ENCODE results near the gene HACD3. TPM values are rescaled to one million over a fixed set of nuclear protein-coding genes. Genes with fewer than 3 reads are reported as not detected.
"Not testable (repeated sequence)": the region's sequence is repeated elsewhere in the genome, so short reads cannot be mapped to it uniquely, and the experiment has no call there.

HACD3 gene
- total RNA-seq, 1 experiment from 2014 or later: 111 TPM

GRCh38 chr15:65533057-65533756 lies 2.9 kb downstream of the HACD3 start:
- H3K36me3 ChIP-seq: peaks cover 41% of the 10 kb centered on the region
- no peaks in the 10 kb centered on the region for H3K27me3 ChIP-seq
- H3K9me3 ChIP-seq: 0 out of 2 replicates have a peak, but pooled peaks cover 3% of the 10 kb centered on the region
- H3K4me3 ChIP-seq: no peak overlapping the region
- no peak for DNase-seq

GRCh38 chr15:65535192-65535591 lies 4.9 kb downstream of the HACD3 start:
- H3K9me3 ChIP-seq: 0 out of 2 replicates have a peak, but pooled peaks cover 3% of the 10 kb centered on the region
- peaks cover 46% of the 10 kb centered on the region for H3K36me3 ChIP-seq
- H3K4me3 ChIP-seq: no peak overlapping the region
- no peaks in the 10 kb centered on the region for H3K27me3 ChIP-seq
- DNase-seq: no peak

GRCh38 chr15:65540314-65540713 lies 10.1 kb downstream of the HACD3 start:
- Histone ChIP-seq H3K9me3 (0 out of 2 replicates have a peak, but pooled peaks cover 3% of the 10 kb centered on the region), H3K4me3 (no peak overlapping the region), H3K36me3 (peaks cover 26% of the 10 kb centered on the region), H3K27me3 (no peaks in the 10 kb centered on the region)
- DNase-seq: no peak

- DNase-seq: no peak
- Histone ChIP-seq H3K27me3 (no peaks in the 10 kb centered on the region), H3K4me3 (no peak overlapping the region), H3K9me3 (0 out of 2 replicates have a peak, but pooled peaks cover 3% of the 10 kb centered on the region), H3K36me3 (peaks cover 17% of the 10 kb centered on the region)
These were observed 11.1 kb downstream of the HACD3 start for GRCh38 chr15:65541231-65541820.

GRCh38 chr15:65547841-65548240 lies 17.6 kb downstream of the HACD3 start:
- DNase-seq: no peak
- no peaks in the 10 kb centered on the region for H3K9me3 ChIP-seq
- no peaks in the 10 kb centered on the region for H3K27me3 ChIP-seq
- H3K4me3 ChIP-seq: no peak overlapping the region
- H3K36me3 ChIP-seq: peaks cover 12% of the 10 kb centered on the region

- not testable (repeated sequence) for DNase-seq, H3K9me3 ChIP-seq, H3K4me3 ChIP-seq, H3K27me3 ChIP-seq
- H3K36me3 ChIP-seq: peaks cover 26% of the 10 kb centered on the region
These were observed 19.0 kb downstream of the HACD3 start for GRCh38 chr15:65549288-65549687.

- Histone ChIP-seq H3K27me3 (no peaks in the 10 kb centered on the region), H3K9me3 (no peaks in the 10 kb centered on the region), H3K4me3 (no peak overlapping the region), H3K36me3 (peaks cover 40% of the 10 kb centered on the region)
- no peak for DNase-seq
These were observed 20.4 kb downstream of the HACD3 start for GRCh38 chr15:65550681-65551098.

- Histone ChIP-seq H3K4me3 (no peak overlapping the region), H3K36me3 (peaks cover 45% of the 10 kb centered on the region), H3K27me3 (no peaks in the 10 kb centered on the region), H3K9me3 (no peaks in the 10 kb centered on the region)
- no peak for DNase-seq
These were observed 20.9 kb downstream of the HACD3 start for GRCh38 chr15:65551183-65551582.

GRCh38 chr15:65552851-65553250 lies 22.6 kb downstream of the HACD3 start:
- not testable (repeated sequence) for H3K9me3 ChIP-seq, DNase-seq, H3K4me3 ChIP-seq, H3K27me3 ChIP-seq
- peaks cover 60% of the 10 kb centered on the region for H3K36me3 ChIP-seq

GRCh38 chr15:65553691-65554090 lies 23.4 kb downstream of the HACD3 start:
- Histone ChIP-seq H3K36me3 (peaks cover 69% of the 10 kb centered on the region), H3K27me3 (no peaks in the 10 kb centered on the region), H3K9me3 (no peaks in the 10 kb centered on the region), H3K4me3 (no peak overlapping the region)
- no peak for DNase-seq

- H3K4me3 ChIP-seq: no peak overlapping the region
- H3K9me3 ChIP-seq: no peaks in the 10 kb centered on the region
- no peaks in the 10 kb centered on the region for H3K27me3 ChIP-seq
- H3K36me3 ChIP-seq: peaks cover 88% of the 10 kb centered on the region
- no peak for DNase-seq
These were observed 26.4 kb downstream of the HACD3 start for GRCh38 chr15:65556622-65557021.

GRCh38 chr15:65558336-65558735 lies 28.1 kb downstream of the HACD3 start:
- Histone ChIP-seq H3K4me3 (no peak overlapping the region), H3K9me3 (no peaks in the 10 kb centered on the region), H3K27me3 (no peaks in the 10 kb centered on the region), H3K36me3 (peaks cover 94% of the 10 kb centered on the region)
- no peak for DNase-seq

- H3K36me3 ChIP-seq: peaks cover 94% of the 10 kb centered on the region
- H3K4me3 ChIP-seq: no peak overlapping the region
- H3K27me3 ChIP-seq: no peaks in the 10 kb centered on the region
- H3K9me3 ChIP-seq: no peaks in the 10 kb centered on the region
- DNase-seq: no peak
These were observed 28.9 kb downstream of the HACD3 start for GRCh38 chr15:65558997-65559760.

GRCh38 chr15:65559941-65560340 lies 29.7 kb downstream of the HACD3 start:
- no peak for DNase-seq
- peaks cover 94% of the 10 kb centered on the region for H3K36me3 ChIP-seq
- no peak overlapping the region for H3K4me3 ChIP-seq
- no peaks in the 10 kb centered on the region for H3K27me3 ChIP-seq
- H3K9me3 ChIP-seq: no peaks in the 10 kb centered on the region

- Histone ChIP-seq H3K27me3 (no peaks in the 10 kb centered on the region), H3K9me3 (no peaks in the 10 kb centered on the region), H3K4me3 (no peak overlapping the region), H3K36me3 (peaks cover 92% of the 10 kb centered on the region)
- DNase-seq: no peak
These were observed 31.7 kb downstream of the HACD3 start for GRCh38 chr15:65561934-65562333.

GRCh38 chr15:65569728-65570127 lies 39.5 kb downstream of the HACD3 start:
- H3K4me3 ChIP-seq: no peak overlapping the region
- no peaks in the 10 kb centered on the region for H3K9me3 ChIP-seq
- no peaks in the 10 kb centered on the region for H3K27me3 ChIP-seq
- H3K36me3 ChIP-seq: peaks cover 86% of the 10 kb centered on the region
- no peak for DNase-seq

- peaks cover 87% of the 10 kb centered on the region for H3K36me3 ChIP-seq
- no peaks in the 10 kb centered on the region for H3K27me3 ChIP-seq
- DNase-seq: no peak
- no peaks in the 10 kb centered on the region for H3K9me3 ChIP-seq
- no peak overlapping the region for H3K4me3 ChIP-seq
These were observed 41.7 kb downstream of the HACD3 start for GRCh38 chr15:65571971-65572370.

Data from MG63 (cell line).